ENCODE measurements around the gene RSBN1. TPM values are rescaled to one million over a fixed set of nuclear protein-coding genes. Genes with fewer than 3 reads are reported as not detected.

The RSBN1 gene
- total RNA-seq, 1 donor from 2014 or later, result 35.2 TPM

DNA sequence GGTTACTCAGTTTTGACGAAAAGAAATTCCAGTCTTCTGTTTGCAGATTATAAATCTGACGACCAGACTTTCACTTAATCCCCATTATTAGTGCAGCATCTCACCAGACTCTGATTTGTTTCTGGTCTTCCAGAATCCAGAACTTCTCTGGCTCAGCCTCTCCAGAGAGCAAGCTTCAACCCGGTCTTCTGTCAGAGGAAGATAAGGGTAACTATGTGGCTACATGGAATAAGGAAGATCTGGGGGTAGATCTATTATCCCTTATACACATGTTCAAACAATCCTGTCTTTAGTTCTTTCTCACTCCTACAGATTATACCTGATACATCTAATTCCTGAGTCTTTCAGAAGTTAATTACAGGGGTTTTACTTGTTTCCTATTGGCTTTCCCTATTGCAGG, 62.9 kb downstream of the RSBN1 start:
- Mint-ChIP-seq H3K9me3 (ENCODE audit: unreplicated experiment) (peaks cover 2% of the 10 kb centered on the region), H3K27me3 (ENCODE audit: unreplicated experiment) (no peaks in the 10 kb centered on the region), H3K27ac (ENCODE audit: unreplicated experiment) (no peak overlapping the region), H3K4me3 (ENCODE audit: unreplicated experiment) (no peak overlapping the region), H3K36me3 (ENCODE audit: unreplicated experiment) (no peaks in the 10 kb centered on the region), H3K4me1 (ENCODE audit: low read depth, unreplicated experiment) (peaks cover under 1% of the 10 kb centered on the region)
- TF ChIP-seq, protein P1, sequence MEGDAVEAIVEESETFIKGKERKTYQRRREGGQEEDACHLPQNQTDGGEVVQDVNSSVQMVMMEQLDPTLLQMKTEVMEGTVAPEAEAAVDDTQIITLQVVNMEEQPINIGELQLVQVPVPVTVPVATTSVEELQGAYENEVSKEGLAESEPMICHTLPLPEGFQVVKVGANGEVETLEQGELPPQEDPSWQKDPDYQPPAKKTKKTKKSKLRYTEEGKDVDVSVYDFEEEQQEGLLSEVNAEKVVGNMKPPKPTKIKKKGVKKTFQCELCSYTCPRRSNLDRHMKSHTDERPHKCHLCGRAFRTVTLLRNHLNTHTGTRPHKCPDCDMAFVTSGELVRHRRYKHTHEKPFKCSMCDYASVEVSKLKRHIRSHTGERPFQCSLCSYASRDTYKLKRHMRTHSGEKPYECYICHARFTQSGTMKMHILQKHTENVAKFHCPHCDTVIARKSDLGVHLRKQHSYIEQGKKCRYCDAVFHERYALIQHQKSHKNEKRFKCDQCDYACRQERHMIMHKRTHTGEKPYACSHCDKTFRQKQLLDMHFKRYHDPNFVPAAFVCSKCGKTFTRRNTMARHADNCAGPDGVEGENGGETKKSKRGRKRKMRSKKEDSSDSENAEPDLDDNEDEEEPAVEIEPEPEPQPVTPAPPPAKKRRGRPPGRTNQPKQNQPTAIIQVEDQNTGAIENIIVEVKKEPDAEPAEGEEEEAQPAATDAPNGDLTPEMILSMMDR (IDR thresholded peaks at IDR 0.05; ENCODE audit: partially characterized antibody, unreplicated experiment), result no peak
- no peak for DNase-seq

DNA sequence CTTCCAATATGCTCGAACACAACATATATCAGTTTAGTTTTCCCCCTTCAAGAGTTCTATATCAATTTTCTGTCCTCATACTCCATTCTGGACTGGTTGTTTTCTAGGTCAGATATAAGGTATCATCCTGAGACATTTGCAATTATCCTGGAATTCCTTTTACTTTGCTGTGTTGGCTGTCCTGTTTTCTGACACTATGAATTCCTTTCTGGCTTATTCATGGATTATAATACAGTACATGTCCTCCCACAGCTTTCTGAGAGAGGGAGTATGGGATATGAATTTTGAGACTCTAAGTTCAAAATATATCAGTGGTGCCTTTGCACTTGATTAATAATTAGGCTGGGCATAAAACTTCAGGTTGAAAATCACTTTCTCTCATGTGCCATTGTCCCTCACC, 64.9 kb downstream of the RSBN1 start:
- Mint-ChIP-seq H3K4me1 (ENCODE audit: low read depth, unreplicated experiment) (no peaks in the 10 kb centered on the region), H3K27ac (ENCODE audit: unreplicated experiment) (no peak overlapping the region), H3K36me3 (ENCODE audit: unreplicated experiment) (no peaks in the 10 kb centered on the region), H3K9me3 (ENCODE audit: unreplicated experiment) (peaks cover 2% of the 10 kb centered on the region), H3K4me3 (ENCODE audit: unreplicated experiment) (no peak overlapping the region), H3K27me3 (ENCODE audit: unreplicated experiment) (no peaks in the 10 kb centered on the region)
- DNase-seq, result no peak
- TF ChIP-seq, protein P1 (IDR thresholded peaks at IDR 0.05; ENCODE audit: partially characterized antibody, unreplicated experiment), result no peak

DNA sequence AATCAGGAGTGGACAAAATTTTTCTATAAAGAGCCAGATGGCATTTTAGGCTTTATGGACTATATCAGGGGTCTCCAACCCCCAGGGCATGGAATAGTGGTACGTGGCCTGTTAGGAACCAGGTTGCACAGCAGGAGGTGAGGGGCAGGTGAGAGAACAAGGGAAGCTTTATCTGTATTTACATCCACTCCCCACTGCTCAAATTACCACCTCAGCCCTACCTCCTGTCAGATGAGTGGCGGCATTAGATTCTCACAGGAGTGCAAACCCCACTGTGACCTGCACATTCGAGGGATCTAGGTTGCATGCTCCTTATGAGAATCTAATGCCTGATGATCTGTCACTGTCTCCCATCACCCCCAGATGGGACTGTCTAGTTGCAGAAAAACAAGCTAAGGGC, 66.9 kb downstream of the RSBN1 start:
- no peak overlapping the region for H3K27ac Mint-ChIP-seq (ENCODE audit: unreplicated experiment)

DNA sequence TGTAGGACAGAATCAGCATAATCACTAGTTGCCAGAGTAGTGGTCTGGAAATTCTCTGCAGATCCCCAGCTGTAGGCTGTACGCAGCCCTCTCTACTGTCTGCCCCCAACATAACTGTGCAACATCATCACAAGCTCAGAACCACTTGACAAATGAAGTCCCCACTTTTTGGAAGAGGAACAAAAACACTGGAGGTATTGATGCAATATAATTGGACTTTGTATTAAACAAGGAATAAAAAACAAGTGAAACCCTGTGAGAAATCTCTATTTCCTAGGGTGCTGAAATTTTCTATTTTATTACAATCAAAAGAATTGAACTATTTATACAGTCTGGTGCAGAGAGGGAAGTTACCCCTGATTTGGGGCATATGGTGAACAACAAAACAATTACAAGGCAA, 68.2 kb downstream of the RSBN1 start:
- Mint-ChIP-seq H3K27ac (ENCODE audit: unreplicated experiment) (no peak overlapping the region), H3K4me3 (ENCODE audit: unreplicated experiment) (no peak overlapping the region), H3K36me3 (ENCODE audit: unreplicated experiment) (no peaks in the 10 kb centered on the region), H3K9me3 (ENCODE audit: unreplicated experiment) (peaks cover 4% of the 10 kb centered on the region), H3K27me3 (ENCODE audit: unreplicated experiment) (no peaks in the 10 kb centered on the region), H3K4me1 (ENCODE audit: low read depth, unreplicated experiment) (no peaks in the 10 kb centered on the region)
- TF ChIP-seq, protein P1 (IDR thresholded peaks at IDR 0.05; ENCODE audit: partially characterized antibody, unreplicated experiment), result no peak
- no peak for DNase-seq

More for the DNA sequence above, 66.9 kb downstream of the RSBN1 start:
- Mint-ChIP-seq H3K36me3 (ENCODE audit: unreplicated experiment) (no peaks in the 10 kb centered on the region), H3K4me1 (ENCODE audit: low read depth, unreplicated experiment) (no peaks in the 10 kb centered on the region), H3K27me3 (ENCODE audit: unreplicated experiment) (no peaks in the 10 kb centered on the region), H3K4me3 (ENCODE audit: unreplicated experiment) (no peak overlapping the region), H3K9me3 (ENCODE audit: unreplicated experiment) (peaks cover 3% of the 10 kb centered on the region)
- TF ChIP-seq, protein P1 (IDR thresholded peaks at IDR 0.05; ENCODE audit: partially characterized antibody, unreplicated experiment), result no peak
- no peak for DNase-seq

DNA sequence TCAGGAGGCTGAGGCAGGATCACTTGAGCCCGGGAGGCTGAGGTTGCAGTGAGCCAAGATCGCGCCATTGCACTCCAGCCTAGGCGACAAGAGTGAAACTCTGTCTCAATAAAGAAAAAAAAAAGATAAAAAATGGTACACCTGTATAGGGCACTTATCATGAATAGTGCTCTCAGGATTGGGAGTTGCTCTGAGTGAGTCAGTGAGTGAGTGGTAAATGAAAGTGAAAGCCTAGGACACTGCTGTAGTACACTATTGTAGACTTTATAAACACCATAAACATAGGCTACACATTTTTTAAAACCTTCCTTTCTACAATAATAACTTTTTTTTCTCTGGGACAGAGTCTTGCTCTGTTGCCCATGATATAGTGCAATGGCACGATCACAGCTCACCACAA, 69.8 kb downstream of the RSBN1 start:
- Mint-ChIP-seq H3K9me3 (ENCODE audit: unreplicated experiment) (peaks cover 4% of the 10 kb centered on the region), H3K27me3 (ENCODE audit: unreplicated experiment) (no peaks in the 10 kb centered on the region), H3K4me3 (ENCODE audit: unreplicated experiment) (no peak overlapping the region), H3K27ac (ENCODE audit: unreplicated experiment) (no peak overlapping the region), H3K36me3 (ENCODE audit: unreplicated experiment) (no peaks in the 10 kb centered on the region), H3K4me1 (ENCODE audit: low read depth, unreplicated experiment) (no peaks in the 10 kb centered on the region)
- no peak for DNase-seq
- TF ChIP-seq, protein P1 (IDR thresholded peaks at IDR 0.05; ENCODE audit: partially characterized antibody, unreplicated experiment), result no peak
